Measurements from ENCODE around the gene NCEH1.
"Not testable (repeated sequence)": the region's sequence is repeated elsewhere in the genome, so short reads cannot be mapped to it uniquely, and the experiment has no call there.

The NCEH1 gene

DNA sequence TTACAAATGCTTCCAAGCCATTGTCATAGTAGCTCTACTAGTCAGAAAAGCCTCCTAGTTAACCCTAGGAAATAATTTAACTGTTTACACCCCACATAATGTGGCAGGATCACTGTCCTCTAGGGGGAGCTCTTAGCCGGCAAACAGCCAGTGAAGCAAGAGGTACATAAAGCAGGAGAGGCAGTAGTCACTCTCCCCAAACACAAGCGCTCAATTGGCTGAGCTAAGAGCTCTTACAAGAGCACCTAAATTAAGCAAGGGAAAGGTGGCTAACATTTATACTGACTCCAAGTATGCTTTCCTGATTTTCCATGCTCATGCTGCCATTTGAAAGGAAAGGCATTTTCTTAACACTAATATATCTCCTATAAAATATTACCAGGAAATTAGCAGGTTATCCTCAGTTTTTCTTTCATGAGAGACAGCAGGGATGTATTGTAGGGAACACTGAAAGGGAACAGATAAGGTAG lies 37.6 kb downstream of the NCEH1 start:
- DNase-seq, result peak; percentile 85

DNA sequence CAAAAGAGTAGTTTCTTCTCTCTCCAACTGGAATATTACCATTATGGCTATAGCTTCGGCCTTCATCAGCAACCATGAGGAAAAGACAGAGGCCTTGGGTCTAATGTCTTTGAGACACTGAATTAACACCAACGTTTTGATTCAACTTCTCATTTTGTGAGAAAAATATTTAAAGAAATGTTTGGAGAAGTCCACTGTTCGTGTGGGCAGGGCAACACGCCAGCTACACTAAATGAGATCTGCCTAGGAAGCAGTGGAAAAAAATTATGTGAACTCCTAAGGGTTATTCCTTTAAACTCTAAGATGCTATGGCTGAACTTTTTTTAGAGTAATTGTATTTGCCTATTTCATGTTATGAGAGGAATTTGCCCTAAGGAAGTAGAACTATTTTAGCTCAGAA lies 41.8 kb downstream of the NCEH1 start:
- peak; percentile 17 for DNase-seq

DNA sequence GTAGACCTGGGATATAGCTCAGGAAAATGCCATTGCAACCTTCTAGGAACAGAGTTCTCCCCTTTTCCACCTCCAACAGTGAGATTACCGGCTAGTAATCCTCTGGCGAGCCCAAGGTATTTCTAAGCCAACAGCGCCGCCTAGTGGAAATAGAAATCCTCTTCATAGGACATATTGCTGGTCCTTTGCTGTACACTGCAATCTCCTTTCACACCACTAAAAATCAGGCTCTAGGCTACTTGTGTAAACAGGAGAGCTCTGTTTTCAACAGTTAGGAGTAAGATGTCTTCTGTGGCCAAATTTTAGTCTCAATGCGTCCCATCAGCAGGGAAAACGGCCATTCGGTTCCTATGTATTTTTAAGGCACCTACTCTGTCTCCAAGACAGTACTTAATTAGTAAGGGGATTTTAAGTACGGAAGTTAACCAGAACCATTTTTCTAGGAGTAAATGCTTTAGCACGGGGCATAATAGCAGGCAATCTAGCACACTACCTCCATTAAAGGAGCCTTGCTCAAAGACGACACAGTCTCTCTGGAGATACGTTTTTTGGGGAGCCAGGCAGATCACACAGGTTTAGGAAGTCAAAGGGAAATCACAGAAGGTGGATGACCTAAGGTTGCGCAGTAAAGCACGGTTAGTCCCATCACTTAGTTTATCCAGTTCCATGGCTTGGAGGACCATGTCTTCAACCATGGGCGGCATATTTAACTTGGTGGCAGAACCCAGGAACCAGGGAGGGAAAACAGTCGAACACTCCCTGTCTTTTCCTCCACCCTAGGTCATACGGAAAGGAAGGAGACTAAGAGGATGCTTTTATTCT lies 43.8 kb downstream of the NCEH1 start:
- DNase-seq, result peak; percentile 94

DNA sequence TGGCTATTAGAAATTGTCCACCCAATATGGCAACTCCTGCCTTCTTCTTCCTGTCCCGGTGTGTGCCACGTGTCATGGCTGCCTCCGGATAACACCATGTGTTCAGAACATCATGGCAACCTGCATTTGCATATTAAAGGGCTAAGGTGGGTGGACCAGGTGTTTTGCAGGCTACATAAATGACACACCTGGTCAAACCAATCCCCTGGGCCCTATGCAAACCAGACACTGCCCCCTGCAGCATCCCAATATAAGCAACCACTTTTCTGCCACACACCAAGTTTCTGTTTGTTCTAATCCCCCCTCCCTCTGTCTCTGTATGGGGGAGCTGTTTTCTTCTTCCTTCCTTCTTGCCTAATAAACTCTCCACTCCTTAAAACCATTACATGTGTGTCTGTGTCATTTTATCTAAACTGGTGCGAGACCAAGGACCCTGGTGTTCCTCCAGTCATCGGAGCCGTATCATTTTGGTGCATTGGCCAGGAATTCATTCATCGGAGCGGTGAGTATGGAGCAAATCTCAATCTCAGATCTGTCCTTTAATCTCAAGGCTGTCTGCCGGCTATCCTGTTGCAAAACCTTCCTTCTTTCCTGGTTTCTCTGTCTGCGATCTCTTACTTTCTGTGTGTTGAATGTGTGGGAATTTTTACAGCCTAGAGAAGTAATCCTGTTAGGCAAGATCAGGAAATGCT lies 44.5 kb downstream of the NCEH1 start:
- no peak for DNase-seq

DNA sequence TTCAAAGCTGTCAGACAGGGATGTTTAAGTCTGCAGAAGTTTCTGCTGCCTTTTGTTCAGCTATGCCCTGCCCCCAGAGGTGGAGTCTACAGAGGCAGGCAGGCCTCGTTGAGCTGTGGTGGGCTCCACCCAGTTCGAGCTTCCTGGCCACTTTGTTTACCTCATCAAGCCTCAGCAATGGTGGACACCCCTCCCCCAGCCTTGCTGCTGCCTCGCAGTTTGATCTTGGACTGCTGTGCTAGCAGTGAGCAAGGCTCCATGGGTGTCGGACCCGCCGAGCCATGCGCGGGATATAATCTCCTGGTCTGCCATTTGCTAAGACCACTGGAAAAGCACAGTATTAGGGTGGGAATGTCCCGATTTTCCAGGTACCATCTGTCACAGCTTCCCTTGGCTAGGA lies 45.4 kb downstream of the NCEH1 start:
- DNase-seq, result not testable (repeated sequence)

DNA sequence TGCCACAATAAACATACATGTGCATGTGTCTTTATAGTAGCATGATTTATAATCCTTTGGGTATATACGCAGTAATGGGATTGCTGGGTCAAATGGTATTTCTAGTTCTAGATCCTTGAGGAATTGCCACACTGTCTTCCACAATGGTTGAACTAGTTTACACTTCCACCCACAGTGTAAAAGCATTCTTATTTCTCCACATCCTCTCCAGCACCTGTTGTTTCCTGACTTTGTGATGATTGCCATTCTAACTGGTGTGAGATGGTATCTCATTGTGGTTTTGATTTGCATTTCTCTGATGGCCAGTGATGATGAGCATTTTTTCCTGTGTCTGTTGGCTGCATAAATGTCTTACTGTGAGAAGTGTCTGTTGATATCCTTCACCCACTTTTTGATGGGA lies 50.4 kb downstream of the NCEH1 start:
- not testable (repeated sequence) for DNase-seq

DNA sequence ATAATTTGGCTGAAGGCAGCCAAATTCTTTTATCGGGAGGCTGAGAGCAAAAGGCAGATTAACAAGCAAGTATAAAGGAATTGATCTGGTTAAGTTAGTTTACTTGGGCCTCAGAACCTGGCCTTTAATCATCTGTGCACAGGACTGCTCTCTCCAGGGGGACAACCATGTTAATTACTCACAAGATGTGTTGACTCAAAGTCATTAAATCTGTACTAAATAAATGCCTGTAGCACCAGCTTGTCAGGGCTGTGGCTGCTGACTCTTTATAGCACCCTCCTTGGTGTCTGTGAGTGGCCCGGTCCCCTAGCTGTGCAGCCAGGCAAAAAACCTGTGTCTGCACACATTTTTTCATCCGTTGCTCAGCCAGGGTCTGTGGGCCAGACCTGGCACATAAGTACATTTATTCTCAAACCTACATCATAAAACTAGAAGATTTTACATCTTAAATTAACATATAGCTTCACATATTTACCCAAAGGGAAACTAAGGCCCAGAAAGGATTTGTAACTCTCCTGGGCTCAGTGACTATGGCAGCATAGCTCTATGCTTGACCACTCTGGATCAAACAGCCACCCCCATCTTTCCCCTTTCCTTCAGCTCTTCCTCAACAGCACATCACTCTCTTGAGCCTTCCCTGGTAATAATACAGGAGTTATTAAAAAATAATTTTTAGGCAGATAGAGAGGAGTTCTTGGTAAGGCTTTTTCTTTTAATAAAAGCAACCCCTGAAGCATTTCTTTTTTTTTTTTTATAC lies 51.4 kb downstream of the NCEH1 start:
- DNase-seq, result no peak

DNA sequence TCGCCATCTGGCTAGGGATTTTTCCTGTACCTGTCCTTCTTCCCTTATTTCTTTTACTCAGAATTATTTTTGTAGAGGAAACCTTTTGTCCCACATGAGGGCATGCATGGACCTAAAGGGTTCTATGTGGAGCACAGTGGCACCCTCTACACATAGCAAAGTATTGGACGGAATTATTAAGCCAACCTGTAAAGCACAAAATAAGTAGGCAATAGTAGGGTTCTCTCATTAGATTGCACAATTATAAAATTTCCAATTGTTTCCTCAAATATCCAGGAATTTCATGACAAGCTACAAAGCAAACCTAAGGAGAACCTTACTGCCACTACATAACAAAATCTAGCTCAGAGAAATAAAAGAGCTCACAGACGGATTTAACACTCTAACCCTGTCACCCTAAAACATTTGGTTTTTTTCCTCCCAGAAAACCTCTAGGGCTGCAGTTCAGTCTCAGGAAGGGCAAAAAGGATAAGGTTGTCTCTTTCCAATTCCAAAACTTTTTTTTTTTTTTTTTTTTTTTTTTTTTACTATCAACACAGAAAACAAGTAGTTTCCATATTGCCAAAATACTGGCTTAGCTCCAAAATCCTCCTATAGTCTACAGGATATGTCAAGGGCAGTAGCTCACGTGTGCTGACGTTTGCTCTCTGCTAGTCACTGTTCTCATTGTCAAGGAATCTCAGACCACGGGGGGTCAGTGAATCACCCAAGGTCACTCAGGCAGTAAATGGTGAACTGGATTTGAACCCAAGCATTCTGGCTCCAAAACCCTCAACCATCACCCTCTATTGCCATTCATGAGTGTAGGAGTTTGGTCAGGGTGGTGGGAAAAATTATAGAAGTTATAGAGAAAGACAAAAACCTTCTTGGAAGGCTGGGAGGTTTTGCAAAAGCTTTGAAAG lies 52.3 kb downstream of the NCEH1 start:
- DNase-seq, result peak; percentile 24

DNA sequence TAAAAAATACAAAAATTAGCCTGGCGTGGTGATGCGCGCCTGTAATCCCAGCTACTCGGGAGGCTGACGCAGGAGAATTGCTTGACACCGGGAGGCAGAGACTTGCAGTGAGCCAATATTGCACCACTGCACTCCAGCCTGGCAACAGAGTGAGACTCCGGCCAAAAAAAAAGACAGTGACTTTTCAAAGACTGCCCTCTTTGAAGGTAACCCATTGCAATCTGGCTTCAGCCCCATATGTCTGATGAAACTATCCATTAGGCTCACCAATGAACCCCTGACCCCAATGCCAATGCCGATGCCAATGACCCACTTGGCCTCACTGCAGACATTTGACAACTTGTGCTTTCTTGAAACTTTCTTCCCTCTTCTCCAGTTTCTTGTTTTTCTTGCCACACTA lies 54.3 kb downstream of the NCEH1 start:
- no peak for DNase-seq

DNA sequence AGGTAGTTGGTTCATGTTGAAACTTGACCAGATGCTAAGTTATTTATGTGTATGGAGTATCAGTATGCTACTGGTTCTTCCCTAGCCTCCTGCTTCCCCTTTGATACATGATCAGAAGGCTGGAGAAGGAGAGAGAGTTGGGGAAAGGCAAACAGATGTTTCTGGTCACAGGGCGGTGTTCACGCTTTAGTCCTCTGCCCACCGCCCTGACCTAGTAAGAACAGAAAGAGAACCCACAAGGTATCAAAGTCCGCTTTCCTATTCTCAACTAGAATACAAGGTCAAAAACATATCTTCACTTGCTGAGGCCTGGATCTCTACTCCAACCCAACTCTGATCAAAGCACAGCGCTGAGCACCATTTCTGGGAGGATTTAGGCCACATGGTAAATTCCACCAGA lies 55.5 kb downstream of the NCEH1 start:
- no peak for DNase-seq

DNA sequence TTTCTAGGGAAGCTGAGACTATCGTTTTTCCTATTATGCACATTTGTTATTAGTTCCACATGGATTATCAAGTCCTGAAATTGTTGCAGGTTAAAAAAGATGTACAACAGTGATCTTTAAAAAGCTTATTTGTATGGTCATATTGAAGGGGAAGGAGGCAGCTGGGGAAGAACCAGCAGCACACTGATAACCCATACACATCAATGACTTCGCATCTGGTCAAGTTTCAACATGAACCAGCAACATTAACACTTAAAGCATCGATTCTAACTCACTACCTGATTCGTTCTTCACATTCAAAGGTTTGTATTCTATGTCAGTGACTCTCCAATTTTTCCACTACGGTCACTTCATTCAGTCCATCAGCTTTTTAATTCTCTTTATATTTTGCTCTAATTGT lies 56.4 kb downstream of the NCEH1 start:
- DNase-seq, result no peak

DNA sequence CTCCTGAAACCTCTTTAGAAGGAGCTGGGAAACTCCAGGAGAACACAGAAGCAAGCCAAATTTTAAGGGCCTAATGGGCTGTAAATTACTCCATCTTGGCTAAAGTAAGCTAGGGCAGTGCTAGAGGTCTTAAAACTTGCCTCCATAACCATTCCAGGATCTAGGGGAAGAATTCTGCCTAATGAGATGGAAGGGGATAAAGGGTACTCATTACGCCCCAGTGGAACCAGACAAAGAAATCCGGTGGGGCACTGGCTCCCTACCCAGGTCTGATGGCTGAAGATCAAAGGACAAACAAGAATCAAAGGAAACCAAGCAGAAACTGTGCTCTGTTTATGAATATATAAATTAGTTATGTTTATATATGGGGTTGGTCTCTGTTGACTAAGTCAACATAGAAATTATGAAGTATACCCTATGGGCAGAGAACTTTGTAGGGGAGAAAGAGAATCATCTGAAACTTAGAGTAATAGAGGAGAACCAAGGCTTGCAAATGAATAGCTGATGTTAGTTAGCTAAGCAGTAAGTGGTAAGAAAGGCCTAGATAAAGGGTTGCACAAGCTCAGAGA lies 57.8 kb downstream of the NCEH1 start:
- no peak for DNase-seq

DNA sequence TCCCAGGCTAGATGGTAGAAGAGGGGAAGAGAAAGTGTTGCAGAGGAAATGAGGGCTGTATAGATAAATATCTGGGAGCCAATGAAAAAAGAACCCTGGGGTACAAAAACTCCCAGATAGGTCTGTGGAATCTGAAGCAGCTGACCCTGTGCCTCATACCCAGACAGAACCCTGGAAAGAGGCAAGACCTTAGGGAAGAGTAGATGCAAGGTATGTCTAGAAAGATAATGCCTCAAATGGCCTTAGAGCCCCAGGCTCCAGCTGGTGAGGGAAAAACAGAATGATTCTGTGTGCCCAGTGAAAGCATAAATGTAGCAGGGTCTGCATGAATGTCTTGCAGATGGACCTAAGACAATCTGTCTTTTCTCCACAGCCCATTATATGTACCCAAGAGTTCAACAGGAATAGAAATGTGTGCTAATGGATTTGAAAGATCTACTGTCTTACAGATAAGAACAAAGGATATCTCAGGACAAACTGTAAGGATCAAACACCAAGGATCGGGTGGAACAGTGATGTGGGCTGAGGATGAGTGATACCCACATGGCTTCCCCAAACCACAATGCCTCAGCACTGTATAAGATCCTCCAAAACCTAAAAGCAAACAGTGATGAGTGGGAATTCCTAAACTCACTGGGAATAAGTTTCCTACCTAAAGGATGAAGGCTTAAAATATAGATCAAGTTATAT lies 58.8 kb downstream of the NCEH1 start:
- DNase-seq, result peak; percentile 46

DNA sequence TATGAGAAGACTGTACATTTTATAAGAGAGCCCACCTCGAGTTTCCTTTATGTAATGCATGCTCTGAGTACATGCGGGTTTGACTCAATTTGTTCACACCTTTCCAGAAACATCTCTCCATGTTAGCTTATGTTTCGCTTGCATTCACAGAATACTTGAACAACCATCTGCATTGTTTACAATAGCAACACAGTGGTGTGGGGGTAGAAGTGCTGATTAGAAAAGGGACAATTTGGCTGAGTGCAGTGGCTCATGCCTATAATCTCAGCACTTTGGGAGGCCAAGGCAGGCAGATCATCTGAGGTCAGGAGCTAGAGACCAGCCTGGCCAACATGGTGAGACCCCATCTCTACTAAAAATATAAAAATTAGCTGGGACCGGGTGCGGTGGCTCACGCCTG lies 60.9 kb downstream of the NCEH1 start:
- DNase-seq, result no peak

DNA sequence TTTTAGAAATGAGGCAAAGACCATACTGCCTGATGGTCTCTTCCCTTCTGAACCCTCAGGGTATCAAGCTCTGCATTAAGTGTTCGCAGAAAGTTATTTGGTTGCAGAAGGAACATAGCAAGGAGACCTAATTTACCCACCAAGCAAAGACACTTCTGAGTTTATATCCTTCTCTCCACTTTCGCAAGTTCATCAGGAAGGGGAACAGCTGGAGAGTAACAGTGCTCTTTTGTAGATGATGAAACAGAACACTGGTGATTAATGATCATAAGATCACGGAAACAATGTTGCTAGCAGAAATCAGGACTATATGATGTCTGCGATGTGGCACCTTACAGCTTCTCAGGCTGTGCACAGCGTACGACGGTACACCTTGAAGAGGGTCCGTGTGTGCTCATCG lies 62.1 kb downstream of the NCEH1 start:
- DNase-seq, result peak; percentile 85

DNA sequence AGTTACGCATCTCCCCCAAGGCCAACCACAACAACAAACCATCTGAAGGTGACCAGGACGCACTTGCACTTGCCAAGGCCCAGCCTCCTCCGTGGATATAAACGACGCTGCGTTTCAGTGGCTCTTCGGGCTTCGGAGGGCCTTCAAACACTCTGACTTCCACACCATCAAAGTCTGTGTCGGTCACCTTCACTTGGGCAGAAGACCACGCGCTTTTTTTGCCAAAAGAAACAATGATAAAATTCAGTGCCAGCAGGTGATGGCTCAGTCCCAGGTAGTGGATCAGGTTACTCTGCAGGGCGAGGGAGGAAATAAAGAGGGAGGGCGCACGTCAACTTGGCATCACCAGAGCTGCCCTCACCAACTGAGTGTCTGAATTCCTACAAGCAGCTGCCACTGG lies 63.0 kb downstream of the NCEH1 start:
- no peak for DNase-seq

DNA sequence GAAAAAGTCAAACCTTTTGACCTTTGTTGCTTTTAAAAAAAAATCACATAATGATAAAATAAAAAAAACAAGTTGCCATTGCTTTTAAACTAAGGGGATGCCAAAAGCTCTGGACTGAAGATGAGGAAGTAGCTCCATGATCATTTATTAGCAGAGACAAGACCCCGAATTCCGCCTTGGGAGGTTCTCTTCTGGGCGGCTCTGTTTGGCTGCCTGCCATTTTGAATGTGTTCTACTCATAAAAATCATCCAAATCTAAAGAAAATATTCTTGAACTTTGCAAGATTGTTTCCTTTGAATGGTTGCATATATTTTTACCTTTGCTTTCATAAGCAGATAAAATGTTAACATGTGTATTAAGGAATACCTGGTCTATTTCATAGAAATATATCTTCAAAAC lies 63.8 kb downstream of the NCEH1 start:
- DNase-seq, result no peak

DNA sequence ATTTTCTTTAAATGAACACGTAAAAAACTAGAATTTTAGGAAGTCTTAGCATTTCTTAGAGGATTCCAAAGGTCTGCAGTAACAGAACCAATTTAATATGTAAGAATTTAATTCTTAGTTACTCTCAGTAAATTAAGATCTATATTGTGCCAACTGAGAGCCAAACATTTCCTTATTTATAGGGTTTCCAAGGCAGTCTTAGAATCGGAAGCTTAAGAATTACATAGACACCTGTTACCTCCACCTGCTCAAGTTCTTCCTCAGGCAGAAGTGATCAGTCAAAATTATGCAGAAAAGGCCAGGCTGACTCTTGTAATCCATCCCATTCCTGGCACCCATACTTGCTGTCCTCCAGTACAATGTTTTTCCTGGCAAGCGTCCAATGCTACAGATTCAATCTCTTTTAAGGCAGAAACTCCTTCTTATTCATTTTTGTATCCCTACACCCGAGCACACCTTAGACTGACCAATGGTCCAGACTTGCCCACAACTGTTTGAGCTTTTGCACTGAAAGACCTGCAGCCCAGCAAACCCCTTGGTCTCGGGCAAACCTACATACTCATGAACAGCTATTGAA lies 64.3 kb downstream of the NCEH1 start:
- no peak for DNase-seq

DNA sequence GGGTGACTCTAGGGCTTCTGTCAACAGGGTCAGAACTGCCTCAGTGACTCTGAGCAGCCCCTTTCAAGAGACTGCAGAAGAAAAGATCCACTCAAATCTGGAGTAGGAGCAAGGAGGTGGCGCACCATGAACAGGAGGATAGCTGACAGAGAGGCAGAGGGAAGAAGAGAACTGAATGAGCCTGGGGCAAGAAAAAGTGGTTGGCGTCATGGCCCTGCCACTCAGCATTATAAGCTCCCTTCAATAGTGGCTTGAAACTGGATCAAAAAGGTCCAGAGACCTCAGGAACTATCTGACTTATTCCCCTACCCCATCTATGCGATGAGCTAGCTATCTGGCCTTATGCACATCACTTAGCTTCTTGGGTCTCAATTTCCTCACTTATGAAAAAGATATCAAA lies 66.6 kb downstream of the NCEH1 start:
- no peak for DNase-seq

DNA sequence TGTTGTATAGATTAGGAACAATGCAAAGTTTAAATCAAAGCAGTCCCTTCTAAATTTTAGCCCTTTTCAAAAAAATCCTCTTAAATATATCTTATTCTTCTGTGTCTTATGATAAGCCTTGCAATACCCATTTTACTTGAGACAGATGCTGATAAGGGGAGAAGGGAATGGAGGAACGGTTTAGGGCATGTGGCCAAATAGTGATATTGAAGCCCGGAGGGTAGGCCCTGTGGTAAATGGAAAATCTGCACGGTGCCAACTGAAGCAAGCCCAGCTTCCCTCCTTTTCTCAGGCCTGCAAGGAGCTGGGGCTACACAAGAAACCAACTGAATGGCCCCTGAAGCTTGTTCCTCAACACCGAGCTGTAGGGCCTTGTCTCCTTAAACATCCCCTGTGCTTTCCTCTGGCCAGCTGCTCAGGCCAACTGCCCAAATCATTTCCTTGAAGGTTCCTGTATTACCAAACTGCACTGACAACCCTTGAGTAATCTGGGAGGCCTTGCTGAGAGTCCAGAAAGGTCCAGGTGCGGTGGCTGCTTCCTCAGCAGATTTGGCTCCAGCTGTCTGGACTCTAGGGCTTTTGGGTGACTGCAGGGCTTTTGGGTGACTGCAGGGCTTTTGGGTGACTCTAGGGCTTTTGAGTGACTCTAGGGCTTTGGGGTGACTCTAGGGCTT lies 67.2 kb downstream of the NCEH1 start:
- DNase-seq, result no peak

DNA sequence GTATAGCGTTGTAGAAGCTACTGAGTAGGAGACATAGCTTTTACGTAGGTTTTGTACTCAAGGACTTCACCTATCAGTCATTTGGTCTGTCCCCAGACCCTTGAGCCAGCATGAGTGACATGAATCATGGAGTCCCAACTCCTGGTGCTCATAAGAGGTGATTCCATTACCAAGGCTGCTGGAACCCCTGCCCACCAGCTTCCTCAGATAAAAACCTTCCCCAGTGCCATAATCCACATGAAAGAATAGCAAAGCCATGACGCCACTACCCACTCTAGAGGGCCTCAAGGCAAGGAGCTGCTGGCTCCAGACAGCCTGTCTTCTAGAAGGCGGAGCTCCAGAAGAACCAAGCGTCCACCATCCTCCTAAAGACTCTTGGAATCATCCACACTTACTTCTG lies 69.6 kb downstream of the NCEH1 start:
- DNase-seq, result no peak
